ENCODE measurements around the gene SLC35A3.
A peak's percentile ranks its signal among the peaks of the same experiment; 100 is the strongest.
"Not testable (repeated sequence)": the region's sequence is repeated elsewhere in the genome, so short reads cannot be mapped to it uniquely, and the experiment has no call there.

Gene SLC35A3
- total RNA-seq: 44.1 reads per million, percentile 65 among the genes with 10 or more reads in this experiment

DNA sequence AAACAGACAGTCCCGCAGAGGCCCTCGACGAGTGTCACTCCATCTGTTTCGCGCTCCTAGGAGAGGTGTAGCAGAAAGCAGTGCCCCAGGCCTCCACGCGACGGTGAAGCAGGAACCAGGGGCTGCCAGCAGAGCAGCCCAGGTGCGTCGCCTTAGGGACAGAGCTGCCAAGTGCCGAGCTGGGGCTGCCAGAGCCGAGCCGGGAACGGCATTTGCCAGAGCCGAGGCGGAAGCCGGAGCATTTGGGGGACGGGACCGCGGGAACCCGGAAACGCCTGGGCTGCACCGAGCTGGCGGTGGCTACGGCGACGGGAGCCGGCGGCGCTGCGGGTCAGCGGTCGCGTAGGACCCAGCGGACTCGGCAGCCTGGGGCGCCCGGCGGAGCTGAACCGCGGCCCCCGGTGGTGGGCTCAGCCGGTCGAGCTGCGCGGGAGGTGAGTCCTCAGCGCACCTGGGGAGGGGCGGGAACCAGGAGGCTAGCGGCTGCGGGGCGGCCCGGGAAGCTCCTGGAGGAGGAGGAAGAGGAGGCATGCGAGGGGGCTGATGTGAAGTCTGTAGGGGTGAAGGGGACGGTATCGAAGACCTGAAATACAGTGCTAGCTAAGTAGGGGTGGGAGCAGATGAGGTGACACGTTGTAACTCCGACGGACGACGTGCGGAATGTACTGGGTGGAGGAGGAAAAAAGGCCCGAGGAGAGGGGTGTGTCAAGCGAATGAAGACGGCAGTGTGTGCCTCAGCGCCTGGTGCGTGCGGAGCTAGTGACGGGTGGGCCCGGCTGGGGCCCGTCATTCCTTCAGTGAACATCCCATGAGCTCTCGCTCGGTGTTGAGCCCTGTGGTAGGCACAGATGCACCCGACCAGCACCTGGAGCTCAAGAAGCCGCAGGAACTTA, at the start of gene SLC35A3:
Gene SLC35A3 (plus strand): TSS at position 268 of the 893 bp plus-strand sequence. CDS start 23,559 bp downstream, outside the sequence.
- DNase-seq: peak; percentile 67

DNA sequence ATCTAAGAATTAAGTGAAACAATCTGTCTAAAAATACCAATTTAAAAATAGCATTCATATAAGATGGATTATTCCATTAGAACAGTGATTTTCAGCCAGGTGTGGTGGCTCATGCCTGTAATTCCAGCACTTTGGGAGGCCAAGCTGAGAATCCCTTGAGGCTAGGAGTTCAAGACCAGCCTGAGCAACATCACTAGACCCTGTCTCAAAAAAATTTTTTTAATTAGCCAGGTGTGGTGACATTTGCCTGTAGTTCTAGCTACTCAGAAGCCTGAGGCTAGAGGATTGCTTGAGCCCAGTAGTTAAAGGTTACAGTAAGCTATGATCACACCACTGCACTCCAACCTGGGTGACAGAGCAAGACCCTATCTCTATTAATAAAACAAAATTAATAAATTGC, 35.0 kb upstream of the SLC35A3 start:
- no peak for DNase-seq

DNA sequence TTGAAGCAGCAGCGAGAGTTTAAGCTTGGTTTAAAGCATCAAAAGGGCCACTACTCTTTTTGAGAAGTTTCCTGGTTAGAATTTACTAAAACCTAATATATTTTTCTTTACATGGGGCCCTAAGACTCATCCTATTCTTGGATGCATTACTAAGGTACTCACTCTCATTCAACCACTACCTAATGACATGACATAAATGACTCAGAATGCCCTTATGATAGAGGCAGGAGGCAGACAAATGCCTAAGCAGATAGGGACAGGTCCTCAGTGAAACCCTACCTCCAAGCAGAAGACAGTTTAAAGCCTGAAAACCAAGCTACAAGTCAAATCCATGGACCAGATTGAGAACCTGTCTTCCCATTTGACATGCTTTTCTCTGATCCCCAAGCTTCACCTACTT, 34.3 kb upstream of the SLC35A3 start:
- DNase-seq: no peak

GRCh38 chr1:99936071-99936470, 33.7 kb upstream of the SLC35A3 start:
- no peak for DNase-seq

- no peak for DNase-seq
Observed at GRCh38 chr1:99942723-99943122, 27.1 kb upstream of the SLC35A3 start.

- no peak for DNase-seq
Observed at GRCh38 chr1:99943223-99943794, 26.5 kb upstream of the SLC35A3 start.

DNA sequence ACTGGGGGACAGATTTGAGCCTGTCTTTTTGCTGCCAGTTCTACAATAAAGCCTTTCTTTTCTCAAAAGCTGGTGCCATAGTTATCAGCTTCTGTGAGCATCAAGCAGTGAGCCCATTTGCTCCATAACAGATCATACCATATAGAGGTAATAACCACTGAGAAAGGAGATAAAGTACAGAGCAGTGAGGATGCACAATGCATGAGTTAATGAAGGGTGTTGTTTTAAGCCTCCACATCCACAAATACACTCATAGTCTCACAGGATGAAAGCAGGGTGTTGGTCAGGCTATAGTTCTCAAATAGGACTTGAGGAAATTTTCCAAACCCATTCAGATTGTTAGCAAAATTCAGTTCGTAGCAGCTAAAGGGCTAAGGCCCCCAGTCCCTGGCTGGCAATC, 25.6 kb upstream of the SLC35A3 start:
- DNase-seq: no peak

DNA sequence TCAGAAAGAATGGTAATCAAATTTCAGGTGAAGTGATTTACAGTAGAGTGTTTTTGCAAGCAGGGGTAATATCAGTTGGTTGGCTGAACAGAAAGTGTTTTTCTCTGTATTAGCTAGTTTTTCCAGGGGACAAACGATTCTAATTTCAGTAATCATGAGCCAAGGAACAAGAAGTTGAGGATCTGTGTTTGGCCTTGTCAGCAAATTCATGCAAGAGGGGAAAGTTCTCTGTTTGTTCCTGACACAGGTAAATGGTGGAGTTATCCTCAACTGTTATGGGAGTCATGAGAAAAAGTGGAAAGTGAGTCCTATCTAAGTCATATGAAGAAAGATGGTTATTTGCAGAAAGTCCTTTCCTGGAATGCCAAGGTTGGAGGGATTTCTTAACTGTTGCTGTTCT, 24.6 kb upstream of the SLC35A3 start:
- no peak for DNase-seq

DNA sequence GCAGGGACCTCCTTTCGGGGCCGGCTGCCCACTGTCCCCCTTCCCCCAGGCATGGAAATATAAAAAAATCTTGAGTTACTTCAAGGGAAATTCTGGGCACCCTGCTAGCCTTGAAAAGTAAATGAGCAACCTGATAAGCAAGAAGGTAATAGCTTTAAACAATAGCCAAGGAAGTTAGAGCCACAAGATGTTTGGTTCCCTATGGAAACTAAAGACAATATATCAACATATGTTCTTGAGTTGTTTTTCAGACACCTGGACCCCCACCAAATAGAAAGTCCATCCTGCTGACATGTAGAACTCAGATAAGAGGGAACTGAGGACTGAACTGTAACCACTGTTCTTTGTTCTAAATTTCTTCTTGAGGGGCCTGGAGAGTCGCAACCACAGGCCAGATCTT, 19.3 kb upstream of the SLC35A3 start:
- no peak for DNase-seq

GRCh38 chr1:99952522-99952921, 17.3 kb upstream of the SLC35A3 start:
- DNase-seq: no peak

GRCh38 chr1:99955375-99955774, 14.4 kb upstream of the SLC35A3 start:
- DNase-seq: no peak

DNA sequence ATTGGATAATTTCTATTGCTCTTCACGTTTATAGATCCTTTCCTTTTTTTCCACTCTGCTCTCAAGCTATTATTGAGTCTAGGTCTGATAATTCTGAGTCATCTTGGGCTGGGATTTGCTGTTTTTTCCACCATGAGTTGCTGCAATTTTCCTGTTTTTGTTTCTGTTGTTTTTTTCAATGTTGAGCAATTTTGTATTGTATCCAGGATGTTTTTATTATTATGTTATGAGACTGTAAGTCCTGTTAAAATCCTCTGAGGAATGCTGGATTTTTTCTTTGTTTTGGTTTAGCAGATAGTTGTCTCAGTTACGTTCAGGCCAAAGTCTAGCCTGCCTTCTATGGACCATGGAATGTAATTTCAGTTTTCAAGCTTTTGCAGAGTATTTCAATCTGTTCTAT, 13.0 kb upstream of the SLC35A3 start:
- DNase-seq: no peak

- no peak for DNase-seq
Observed at GRCh38 chr1:99957818-99958217, 12.0 kb upstream of the SLC35A3 start.

DNA sequence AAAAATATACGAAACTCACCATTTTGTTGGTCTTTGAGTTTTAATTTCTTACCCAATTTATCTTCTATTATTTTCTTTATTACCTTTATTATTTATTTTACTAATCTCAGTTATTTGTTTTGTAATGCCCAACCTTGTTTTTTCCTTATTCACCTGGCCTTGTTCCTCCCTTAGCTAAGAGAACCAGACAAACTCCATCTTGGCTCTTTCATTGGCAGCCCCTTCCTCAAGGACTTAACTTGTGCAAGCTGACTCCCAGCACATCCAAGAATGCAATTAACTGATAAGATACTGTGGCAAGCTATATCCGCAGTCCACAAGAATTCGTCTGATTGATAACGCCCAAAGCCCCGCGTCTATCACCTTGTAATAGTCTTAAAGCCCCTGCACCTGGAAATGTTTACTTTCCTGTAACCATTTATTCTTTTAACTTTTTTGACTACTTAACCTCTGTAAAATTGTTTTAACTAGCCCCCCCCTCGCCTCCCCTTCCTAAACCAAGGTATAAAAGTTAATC, 10.5 kb upstream of the SLC35A3 start:
- not testable (repeated sequence) for DNase-seq

GRCh38 chr1:99960260-99960659, 9.5 kb upstream of the SLC35A3 start:
- not testable (repeated sequence) for DNase-seq

- DNase-seq: no peak
Observed at GRCh38 chr1:99963041-99963795, 6.6 kb upstream of the SLC35A3 start.

DNA sequence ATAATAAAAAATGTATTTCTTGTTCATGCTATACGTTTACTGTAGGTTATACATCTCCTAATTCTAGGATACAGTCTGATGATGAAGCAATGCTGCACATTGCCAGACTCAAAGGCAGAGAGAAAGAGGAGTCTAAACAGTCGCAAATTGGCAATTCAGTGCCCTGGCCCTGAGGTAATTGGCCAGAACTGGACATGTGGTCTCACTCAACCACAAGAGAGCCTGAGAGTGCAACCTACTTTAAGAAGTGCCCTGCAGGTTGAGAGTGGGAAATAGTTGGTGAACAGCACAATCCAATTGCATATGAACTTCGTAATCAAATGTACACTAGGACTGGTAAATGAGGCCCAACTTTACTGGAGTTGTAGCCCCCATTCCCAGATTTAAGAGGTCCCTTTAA, 5.0 kb upstream of the SLC35A3 start:
- DNase-seq: no peak

DNA sequence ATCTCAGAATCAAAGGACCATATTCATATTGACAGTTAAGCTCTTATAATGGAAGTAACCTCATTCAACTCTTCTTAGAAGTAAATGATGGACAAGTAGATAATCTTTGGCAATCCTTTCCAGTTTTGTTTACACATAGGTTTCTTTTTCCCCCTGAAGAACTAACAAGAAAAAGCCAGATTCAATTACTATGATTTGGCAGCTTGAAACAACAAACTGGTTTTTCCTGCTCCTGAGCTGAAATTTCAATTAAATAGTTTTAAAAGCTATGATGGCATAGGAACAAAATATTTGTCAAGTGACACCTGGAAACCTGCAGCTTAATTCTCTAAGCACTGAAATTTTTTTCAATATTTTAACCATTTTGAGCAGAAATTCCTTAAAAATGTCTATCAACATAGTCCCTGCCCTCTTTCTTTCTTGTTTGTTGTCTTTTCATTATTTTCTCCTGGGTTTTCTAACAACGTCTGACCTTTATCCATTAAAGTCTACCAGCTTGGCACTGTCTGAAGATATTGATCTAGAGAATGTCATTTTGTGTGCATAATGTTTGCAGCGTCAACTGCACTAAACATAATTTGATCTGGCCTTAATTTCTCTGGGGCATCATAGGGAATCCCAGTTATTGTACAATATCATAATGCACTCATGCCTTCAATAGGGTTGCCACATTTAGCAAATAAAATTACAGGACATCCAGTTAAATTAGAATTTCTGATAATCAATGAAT, 4.0 kb upstream of the SLC35A3 start:
- no peak for DNase-seq

GRCh38 chr1:99968214-99968613, 1.6 kb upstream of the SLC35A3 start:
- no peak for DNase-seq

- no peak for DNase-seq
Observed at GRCh38 chr1:99969260-99969728, 502 bp upstream of the SLC35A3 start.

- DNase-seq: no peak
Observed at GRCh38 chr1:99970713-99971255, 988 bp downstream of the SLC35A3 start.

DNA sequence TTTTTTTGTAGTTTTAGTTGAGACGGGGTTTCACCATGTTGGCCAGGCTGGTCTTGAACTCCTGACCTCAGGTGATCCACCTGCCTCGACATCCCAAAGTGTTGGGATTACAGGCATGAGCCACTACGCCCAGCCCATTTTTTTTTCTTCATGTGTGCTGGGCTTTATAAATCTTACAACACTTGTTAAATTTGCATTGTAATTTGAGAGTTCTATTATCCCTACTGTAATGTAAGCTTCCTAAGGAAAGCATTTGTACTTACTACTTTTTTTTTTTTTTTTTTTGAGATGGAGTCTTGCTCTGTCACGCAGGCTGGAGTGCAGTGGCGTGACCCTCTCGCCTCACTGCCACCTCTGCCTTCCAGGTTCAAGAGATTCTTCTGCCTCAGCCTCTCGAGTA, 2.3 kb downstream of the SLC35A3 start:
- DNase-seq: not testable (repeated sequence)
